HG03469 (cell line): Measurements from ENCODE around the gene HOXA13.

Experiments
- ATAC-seq: cut with Tn5 transposase; IDR thresholded peaks from one replicate; pipeline ENCODE4 v1.9.1; 2021; ENCODE audit warnings: mild to moderate bottlenecking, moderate library complexity, moderate number of reproducible peaks; ENCODE audit not compliant: unreplicated experiment

The HOXA13 gene

DNA sequence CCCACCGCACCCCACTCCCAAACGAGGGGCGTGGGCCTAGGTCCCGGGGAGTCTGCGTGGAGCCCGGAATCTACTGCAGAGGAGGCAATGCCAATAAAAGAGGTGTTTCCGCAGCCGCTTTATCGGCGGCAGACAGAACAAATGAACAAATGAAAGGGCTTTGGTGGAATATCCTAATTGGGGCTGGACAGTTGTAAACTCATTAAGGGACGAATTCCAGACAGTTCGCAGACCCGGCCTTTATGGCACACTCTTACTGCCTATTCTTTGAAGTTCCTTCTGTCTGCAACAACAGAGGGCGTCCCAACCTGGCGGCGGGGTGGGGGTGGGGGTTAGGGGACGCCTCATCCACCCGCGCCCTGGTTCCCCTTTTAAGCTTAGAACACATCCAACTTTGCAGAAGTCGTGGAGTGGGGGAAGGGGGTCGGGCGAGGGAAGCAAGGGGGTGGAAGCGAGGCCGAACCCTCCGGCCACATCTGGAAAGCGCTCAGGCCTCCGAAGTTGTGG, 38.6 kb downstream of the HOXA13 start:
- ATAC-seq = no peak

DNA sequence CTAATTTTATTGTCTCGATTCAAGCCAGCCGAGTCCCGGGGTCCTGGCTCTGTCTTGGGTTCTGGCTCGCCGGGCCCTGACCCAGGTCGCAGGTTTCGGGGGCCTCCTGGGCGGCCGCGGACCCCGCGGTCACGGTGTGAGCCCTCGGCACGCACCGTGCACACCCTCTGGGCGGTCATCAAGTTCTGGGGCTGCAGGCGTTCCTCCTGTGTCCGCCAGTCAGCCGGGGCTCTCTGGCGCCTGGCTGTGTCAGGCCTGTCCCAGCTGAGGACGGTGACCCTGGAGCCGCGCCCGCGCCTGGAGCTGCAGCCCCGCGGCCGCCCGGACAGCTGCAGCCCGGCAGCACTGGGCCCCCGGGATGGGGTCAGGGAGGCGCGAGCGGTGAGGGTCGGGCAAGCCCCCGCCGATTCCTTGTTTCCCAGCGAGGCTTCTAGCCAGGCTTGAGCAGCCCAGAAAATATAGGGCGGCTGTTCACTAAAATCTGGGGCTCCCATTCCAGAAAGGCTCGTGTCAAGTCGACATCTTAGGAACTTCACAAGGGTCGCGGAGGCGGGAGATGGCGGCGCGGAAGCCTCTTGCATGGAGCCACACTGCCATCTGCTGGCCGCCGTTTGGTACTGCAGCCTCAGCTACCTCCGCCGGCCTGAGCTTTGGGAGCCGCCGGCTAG, 39.2 kb downstream of the HOXA13 start:
- no peak for ATAC-seq

DNA sequence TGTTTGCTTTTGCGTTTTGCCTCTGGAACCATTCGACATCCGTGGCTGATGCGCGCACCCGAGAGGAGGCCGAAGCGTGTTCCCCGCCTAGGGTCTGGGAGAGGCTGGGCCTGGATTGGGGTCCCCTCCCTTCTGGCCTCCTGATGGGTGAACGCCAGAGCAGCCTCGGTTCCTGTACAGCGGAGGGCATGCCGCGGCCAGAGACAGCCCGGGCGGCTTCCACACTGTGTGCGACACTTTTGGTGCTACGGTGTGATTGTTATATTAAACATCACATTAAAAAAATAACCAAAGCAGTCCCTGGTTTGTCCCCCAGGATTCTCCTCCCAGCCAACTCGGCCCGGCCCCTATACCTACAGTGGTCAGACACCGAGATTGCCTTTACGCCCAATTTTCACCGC, 39.7 kb downstream of the HOXA13 start:
- no peak for ATAC-seq

DNA sequence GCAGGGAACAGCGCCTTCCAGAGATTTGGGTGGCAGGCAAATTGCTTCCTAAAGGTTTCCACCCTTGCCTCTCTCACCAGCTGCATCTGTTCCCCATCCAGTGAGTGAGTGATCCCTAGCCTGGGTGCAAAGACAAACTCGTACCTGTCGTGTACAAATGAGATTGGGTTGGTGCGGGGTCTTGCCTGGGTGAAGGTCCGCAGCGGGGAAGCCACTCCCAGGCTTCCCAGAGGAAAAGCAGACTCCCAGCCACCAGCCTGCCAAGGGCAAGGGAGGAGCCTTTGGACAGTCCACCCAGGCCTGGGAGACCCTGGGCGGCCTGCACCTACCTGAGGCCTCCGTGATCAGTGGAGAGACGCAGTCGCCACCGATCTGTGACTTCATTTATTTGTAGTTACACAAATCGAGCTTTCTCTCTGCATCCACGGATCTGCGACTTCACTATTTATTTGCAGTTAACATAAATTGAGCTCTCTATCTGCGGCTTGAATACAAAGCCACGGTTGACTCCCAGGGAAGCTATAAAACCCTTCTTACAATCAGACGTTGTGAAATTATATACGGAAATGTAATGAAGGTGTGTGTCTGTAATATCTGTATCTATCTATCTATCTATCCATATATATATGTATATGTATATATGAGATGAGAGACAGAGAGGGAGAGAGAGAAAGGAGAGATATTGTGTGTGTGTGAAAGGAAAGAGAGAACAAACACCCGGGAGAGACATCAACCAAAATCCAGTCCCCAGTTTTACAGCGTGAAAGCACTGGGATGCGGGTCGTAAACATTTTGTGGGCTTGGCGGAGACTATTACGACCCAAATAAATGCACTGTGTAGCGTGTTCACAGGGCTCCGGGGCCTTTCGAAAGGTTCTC, 40.4 kb downstream of the HOXA13 start:
- ATAC-seq = no peak

DNA sequence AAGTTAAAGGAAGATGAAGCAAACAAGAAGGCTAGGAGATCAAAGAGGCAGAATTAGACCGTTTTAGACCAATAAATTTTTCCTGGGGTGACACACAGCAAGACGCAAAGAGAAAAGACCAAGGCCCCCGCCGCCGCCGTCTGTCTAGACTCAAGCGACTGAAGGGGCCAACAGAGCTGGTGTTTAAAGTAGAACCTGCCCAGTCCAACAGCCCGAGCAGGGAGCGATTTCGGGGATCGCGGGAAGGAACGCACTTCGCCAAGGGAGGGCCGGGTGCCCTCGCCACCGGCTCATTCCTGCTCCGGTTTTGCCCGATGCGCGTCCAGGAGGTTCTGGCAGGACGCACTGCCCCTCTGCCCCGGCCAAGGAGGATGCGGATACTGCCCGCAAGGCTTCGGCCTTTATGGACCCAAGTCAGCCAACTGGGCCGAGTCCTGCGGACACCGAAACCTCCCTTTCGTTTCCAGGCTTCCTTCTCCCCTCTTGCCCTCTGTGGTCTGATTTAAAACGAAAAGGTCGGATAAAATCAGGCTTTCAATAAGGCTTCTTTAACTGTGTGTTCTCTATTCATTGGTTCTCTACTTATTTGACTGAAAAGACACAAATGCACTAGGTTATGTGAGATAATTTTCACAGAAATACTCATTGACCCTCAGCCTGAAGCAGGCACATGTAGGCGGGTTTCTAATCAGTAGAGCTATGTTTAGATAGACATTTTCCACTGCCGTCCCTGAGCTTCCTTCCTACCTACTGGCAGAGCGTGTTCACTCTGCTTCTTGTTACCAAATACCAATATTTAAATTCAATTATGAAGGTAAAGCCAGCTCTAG, 41.2 kb downstream of the HOXA13 start:
- no peak for ATAC-seq

DNA sequence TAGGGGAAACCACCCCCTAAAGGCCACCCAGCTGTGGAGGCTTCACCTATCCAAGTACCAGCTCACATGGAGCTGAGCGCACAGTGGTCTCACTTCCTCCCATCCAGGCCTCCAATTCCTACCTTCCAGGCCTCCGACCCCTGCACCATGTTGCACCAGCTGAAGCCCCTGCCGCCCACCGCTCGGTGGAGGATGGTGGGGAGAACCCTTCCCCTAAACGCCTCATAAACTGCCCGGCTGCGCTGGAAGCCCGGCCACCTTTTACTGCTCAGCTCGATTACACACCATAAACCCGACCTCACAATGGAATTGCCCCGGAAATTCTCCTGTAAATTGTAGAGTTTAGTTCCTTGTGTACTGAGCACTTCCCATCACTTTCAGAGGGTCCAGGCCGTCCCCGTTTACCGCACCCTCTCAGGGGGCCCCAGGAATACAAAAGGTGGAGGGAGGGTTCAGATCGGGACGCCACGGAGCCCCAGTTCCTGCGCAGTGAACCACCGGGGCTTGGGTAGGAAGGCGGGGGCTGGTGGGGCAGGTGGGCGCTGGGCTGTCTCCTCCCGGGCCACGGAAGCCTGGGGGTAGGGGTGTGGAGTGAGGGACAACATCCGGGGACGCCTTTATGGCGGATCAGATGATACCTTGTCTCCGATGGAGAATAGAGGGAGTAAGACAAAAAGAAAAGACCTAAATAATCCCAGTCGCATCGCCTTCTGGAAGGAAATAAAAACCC, 42.0 kb downstream of the HOXA13 start:
- no peak for ATAC-seq

DNA sequence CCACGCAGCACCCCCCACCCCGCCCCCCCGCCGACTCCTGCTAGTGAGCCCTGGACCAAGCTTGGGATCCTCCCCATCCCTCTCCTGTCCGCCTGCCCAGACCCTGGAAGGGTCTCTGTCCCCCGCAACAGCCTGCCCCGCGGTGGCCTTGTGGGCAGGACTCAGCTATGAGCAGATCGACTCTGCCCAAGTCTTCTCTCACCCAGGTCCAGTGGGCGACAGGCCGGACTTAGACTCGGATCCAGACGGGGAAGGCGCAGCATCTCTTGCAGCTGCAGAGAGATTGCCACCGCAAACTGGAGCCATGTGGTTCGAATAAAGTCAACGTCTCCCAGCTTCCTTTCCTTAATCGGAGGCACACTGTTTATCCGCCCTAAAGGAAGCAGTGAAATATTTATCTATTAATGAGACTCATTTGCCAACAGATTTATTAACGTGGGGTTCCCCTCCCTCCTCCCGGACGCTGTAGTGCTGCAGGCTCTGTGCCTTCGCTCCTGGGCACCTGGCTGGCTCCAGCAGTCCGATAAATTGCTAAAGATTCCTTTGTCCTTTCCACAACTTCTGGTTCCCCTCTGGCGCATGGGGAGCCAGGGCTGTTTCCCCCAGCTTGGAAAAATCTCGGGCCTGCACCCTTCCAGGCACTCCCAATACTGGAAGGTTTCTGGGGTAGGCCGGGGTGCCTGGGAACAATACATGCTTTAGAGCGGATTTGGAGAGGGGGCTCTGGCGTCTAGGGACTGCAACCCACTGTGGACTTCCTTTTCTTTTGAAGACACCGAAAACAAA, 42.8 kb downstream of the HOXA13 start:
- no peak for ATAC-seq

DNA sequence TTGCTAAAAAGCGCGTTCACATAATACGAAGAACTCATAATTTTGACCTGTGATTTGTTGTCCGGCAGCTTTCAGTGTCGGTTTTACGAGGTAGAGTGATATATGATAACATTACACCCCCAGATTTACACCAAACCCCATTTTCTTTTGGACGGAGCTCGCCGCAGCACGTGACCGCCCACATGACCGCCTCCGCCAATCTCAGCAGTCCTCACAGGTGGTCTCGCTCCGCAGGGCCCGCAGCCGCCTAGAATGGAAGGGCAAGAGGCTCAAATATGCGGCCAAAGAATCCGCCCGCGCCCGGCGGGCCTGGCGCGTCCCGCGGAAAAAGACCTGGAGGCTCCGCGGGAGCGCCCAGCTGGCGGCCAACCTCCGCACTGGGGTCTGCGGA, 43.4 kb downstream of the HOXA13 start, which contains the start of gene HOXA7:
Gene HOXA7 (minus strand): TSS at position 168 of the 391 bp plus-strand sequence. CDS start 130 bp downstream, at position 38.
- no peak for ATAC-seq

DNA sequence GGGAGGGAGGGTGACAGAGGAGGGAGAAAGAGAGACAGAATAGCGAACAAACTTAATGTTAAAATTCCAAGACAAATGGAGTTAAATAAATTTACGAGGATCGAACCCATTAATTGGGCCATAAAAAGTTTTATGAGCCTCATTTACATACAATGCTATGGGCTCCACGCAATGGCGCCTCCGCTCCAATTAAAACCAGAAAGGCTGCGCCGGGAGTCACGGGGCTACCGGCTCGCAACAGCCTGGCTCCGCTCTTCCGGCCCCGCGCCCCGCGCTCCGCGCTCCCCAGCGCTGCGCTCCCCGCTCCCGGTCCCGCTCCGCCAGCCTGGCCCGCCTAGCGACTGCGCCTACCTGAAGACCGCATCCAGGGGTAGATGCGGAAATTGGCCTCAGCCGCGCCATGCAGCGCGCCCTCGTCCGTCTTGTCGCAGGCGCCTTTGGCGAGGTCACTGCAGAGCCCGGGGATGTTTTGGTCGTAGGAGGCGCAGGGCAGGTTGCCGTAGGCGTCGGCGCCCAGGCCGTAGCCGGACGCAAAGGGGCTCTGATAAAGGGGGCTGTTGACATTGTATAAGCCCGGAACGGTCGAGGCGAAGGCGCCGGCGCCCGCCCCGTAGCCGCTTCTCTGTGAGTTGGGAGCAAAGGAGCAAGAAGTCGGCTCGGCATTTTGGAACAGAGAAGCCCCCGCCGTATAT, 43.9 kb downstream of the HOXA13 start:
- ATAC-seq = no peak

DNA sequence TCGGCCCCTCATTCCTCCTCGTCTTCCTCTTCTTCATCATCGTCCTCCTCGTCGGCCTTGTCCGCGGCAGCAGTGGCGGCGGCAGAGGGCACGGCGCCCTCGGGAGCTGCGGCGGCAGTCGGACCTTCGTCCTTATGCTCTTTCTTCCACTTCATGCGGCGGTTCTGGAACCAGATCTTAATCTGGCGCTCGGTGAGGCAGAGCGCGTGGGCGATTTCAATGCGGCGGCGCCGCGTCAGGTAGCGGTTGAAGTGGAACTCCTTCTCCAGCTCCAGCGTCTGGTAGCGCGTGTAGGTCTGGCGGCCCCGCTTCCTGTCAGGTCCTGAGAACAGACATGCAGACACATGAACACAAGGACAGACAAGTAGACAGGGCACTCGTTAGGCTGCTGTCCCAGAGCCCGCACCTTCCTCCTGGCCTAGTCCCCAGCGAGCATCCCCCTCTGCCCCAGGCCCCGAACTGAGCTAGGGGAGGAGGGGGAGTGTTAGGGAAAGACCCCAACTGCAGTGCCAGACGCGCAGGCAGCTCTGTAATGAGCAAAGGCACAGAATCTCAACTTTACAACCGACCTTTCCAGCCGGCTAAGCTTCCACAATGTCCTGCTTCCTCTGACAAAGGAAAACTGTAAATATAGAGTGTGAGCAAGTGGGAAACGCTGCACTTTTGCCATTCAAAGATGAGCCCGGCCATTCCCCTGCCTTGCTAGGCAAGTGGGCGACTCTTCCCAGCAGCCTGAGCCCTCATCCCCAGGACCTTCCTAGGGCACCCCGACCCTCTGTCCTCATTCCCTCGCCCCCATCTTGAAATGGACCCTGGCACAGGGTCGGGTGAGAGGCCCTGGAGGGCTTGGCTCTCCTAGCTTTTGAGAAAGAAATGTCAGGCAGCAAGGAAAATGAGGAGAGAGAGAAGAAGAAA, 44.7 kb downstream of the HOXA13 start:
- ATAC-seq = no peak

DNA sequence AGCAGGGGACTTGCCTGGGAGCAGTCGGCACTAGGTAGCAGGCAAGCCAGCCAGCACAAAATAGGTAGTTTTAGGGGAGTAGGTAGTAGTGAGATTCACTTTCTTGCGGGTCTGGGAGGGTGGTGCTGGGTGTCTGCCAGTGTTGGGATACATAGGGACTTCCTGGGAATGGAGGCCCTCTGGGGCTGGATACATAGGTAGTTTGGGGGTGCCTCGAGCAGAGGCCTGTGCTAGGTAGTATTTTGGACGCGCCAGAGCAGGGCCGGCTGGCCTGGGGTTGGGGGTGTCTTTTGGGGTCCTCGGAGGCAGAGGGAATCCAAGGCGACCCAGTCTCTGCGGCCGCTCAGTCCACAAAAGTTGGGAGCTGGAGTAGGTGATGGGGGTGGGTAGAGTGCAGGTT, 45.5 kb downstream of the HOXA13 start:
- no peak for ATAC-seq

DNA sequence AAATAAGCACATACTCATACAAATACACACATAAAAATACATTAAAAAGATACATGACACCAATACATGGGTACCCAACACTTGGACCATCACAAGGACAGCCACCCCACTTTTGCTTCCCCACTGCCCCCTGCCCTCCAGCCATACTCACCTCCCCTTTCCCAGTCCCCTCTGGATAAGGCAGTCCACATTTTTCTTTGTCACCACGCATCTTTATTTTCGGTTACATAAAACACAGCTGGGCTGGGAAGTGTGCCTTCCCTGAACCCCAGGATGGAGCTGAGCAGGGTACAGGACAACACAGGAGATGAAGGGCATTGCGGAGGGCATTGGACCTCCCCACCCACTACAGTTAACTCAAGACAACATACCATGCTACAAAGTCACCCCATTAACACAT, 46.4 kb downstream of the HOXA13 start:
- ATAC-seq = no peak

DNA sequence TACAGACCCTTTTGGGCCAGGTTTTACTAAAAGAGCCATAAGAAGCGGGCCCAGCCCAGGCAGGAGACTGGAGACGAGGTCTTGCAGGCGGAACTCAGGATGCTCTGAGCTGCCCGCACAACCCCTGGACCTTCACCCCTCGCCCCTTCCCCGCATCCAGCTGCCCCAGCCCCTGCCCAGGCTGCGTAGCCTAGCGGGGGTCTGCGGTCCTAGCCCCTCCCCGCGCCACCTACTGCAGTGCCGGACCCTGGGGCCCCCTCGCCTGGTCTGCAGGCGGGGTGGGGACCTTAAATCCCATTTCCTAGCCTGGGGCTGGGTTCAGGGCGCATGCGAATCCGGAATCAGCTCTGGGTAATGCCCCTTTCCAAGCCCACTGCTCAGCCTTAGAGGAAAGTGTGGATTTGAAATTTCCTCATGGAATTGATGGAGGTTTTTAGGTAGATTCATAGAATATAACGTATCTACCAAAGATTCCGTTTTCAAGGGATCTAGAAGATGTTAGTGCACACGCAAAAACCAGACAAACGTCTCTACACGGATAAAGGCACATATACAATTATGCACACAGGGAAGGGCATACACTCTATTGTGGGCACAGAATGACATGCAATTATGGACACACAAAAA, 47.0 kb downstream of the HOXA13 start:
- ATAC-seq = no peak

DNA sequence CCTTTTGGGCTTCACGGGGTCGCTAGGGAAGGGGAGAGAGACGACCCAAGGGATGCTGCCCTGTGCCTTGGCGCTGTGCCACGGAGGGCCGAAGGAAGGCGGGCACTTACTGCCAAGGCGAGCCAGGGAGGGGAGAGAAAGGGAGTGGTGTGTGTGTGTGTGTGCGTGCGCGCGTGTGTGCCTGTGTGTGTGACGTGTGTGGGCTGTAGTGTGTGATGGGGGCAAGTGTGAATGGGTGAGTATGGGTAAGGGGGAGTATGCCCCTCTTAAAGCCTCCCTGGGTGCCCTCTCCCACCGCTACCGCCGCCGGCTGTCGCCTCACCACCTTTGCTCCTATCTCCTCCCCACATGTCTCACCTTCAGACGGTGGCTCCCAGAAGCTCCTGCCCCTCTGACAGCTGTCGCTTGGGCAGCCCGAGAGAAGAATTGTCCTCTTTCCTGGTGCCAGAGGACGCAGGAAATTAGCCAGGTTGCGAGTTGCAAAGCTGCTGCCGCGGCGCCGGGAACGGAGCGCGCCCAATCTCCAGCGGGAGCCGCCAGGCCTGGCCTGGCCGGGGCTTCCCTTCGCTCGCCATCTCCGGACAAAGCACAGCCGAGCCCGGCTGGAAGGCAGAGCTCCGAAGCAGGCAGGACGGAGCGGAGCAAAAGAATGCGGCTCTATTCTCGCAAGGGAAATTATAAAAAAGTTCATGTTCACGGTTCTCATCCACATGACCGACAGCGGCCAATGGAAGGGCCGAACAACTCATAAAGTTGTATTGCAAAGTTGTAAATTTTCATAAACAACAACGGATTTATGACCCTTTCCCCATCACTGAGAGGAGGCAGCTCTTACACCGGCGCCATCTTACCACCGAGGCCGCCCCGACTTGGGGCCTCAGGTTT, 47.7 kb downstream of the HOXA13 start, which contains the start of gene HOXA3:
Gene HOXA3 (minus strand): TSS at position 653 of the 885 bp plus-strand sequence. CDS start 41,943 bp downstream, outside the sequence.
- ATAC-seq = no peak

DNA sequence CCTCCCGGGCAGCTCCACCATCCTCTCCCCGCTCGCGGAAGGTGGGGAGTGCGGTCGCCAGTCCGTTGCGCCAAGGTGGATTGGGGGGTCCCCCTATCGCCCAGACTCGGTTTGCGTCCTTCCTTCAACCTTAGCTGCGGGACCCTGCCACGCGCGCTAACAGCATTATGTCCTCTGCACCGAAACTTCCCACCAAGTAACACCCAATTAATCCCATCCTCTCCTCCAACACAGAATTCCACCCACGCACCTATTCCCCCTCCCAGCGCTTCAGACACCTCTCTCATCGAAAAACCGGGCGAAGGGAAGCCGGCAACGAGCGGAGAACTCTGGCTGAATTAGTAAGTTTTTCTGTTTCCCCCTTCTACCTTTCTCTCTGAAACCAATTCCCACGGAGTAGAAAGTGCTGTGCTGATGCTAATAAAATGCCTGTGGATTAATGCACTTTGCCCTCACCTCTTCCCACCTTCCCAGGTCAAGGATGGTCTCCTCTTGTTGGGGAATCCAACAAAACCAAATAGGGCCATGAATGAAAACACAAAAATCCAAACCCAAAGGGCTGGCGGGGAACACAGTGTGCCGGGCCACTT, 48.5 kb downstream of the HOXA13 start:
- no peak for ATAC-seq
